ENCODE data around the gene AOAH.

AOAH gene

DNA sequence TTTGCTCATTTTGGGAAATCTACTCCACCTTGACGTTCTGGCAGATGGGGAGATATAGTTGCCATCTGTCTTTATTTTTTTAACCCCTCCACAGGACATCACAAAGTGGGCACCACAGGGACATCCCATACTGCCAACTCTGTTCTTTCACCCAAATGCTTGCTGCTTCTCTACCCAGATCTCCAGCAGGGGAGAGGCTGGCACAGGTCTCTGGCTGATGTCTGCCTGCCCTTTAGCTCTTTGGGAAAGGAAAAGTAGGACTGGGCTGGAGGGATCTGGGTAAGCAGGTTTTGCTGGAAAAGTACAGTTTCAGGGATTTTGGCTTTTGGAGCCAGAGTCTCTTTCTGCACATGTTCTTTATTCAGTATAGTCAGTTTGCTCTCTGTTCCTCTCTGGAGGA is 178.0 kb downstream of the AOAH start:
- DNase-seq (ENCODE audit: low read depth), result no peak

DNA sequence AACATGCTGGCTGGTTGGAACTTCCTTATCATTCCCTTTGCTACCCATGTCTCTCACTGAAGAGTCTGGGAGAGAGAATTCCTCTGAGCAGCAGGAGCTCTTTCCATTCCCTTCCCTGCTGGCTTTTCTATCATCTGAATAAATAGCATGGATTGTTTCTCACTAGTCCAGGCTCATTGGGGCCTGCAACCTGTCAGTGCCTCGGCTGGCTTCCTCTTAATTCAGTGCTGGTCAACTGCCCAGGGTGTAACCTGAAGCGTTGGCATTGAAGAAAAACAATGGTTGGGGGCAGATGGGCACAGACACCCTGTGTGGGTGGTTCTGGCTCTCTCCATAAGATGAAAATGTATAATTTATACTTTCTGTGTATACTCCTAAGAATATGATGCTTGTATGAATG is 179.0 kb downstream of the AOAH start:
- DNase-seq (ENCODE audit: low read depth), result no peak

- DNase-seq (ENCODE audit: low read depth), result no peak
Measured at GRCh38 chr7:36538126-36538525, 186.2 kb downstream of the AOAH start.

GRCh38 chr7:36535866-36536664 is 188.2 kb downstream of the AOAH start:
- DNase-seq (ENCODE audit: low read depth), result no peak

DNA sequence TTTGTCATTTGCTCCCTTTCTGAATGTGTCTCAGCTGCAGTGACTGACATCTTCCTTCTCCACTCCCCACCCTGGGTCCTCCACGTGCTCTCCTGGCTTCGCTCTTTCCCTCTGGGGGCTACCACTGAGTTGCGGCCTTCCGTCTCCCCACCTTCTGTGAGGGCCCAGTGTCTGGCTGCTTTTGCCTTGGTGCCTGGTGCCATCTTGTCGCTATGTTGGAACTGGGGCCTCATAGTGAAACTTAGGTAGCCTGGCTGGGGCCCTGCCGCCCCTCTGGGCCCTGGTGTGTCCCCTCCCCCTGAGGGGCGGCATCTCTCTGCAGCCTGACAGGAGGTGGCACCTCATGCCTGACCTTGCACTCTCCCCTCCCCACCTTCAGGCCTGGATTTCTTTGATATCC is 190.6 kb downstream of the AOAH start:
- no peak for DNase-seq (ENCODE audit: low read depth)

- no peak for DNase-seq (ENCODE audit: low read depth)
Measured at GRCh38 chr7:36532981-36533499, 191.3 kb downstream of the AOAH start.

GRCh38 chr7:36531951-36532350 is 192.3 kb downstream of the AOAH start:
- DNase-seq (ENCODE audit: low read depth), result no peak

- DNase-seq (ENCODE audit: low read depth), result no peak
Measured at GRCh38 chr7:36530456-36530855, 193.8 kb downstream of the AOAH start.

GRCh38 chr7:36527549-36527913 is 196.8 kb downstream of the AOAH start:
- no peak for DNase-seq (ENCODE audit: low read depth)

- no peak for DNase-seq (ENCODE audit: low read depth)
Measured at GRCh38 chr7:36526863-36527548, 197.3 kb downstream of the AOAH start.

DNA sequence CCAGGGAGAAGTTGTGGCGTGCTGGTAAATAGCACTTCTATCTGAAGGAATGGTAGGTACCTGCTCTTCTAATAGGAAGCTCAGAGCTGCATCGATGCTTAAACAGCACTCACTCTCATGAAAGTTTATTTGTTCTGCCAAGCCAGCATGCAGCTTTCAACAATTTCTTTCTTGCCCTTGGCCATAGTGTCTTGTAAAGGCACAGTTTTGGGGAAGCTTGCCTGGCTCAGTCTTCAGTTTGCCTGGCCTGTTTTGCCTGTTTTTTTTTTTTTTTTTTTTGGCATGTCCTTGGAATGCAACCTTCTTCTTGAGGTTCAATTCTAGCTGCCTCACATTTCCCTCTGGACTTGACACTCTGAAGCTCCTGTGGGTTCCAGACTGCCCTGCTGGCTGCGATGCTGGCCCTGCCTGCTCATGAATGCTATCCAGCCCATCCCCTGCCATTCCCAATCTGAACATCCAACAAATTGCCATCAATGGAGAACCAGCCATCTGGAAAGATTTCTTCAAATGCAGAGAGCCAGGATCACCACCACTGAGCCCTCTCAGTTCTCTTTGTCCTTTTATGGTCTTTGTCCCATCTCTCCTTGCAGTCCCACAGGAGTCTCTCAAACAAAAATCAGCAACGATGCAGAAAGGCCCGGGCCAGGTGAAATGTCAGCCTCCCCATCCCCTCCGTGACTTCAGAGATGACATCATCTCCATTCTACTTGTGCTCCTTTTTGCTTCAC is 200.8 kb downstream of the AOAH start:
- no peak for DNase-seq (ENCODE audit: low read depth)

DNA sequence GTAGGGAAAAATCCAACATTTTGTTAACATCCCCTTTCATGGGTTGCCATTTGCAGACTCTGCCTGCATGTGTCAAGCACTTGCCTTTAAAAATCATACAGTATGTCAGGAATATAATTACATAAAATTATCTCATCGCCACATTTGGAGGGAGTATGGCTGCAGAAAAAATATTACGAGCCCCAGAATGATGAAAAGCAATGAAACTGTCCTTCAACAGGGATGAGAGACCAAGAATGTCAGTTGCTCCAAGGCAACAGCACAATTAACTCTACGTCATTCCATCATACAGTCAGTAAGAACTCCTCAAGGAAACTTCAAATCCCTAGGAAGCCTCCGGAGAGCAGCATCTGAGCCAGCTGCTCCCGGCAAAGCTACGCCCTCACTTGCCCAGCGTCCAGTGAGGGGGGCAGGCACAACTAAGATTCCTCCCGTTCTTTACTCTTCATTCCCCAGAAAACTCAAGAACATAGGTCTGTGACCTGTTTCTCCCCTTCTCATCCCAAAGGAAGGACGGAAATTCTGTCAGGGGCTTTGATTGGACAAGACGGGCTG is 201.8 kb downstream of the AOAH start:
- no peak for DNase-seq (ENCODE audit: low read depth)

DNA sequence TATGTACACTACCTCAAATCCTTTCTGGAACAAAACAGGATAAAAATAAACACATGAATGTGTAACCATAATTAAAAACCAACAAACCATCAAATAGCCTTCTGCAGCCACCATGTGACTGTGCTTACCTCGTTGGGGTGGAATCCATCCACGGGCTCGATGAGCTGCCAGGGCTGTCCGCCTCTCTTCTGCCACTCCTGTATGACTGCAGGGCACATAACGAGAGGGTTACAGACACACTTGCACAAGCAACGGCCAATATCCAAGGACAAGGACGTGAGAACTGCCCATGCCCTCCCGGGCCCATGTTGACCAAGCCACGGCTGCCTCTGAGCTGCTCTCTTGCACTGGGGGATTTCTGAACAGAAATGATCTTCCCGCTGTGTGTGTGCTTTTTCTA is 202.4 kb downstream of the AOAH start:
- DNase-seq (ENCODE audit: low read depth), result no peak

- no peak for DNase-seq (ENCODE audit: low read depth)
Measured at GRCh38 chr7:36521133-36521532, 203.2 kb downstream of the AOAH start.

DNA sequence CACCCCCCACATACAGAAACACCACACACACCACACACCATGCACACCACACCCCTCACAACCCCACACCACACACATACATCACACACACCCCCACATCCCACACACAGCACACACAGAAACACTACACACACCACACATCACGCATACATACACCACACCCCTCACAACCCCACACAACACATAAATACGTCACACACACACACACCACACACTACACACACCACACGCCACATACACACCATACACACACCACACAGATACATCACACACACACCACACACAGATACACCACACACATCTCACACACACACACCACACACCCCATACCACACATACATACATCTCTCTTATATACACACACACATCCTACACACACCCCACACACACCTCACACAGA is 208.4 kb downstream of the AOAH start:
- DNase-seq (ENCODE audit: low read depth), result no peak

DNA sequence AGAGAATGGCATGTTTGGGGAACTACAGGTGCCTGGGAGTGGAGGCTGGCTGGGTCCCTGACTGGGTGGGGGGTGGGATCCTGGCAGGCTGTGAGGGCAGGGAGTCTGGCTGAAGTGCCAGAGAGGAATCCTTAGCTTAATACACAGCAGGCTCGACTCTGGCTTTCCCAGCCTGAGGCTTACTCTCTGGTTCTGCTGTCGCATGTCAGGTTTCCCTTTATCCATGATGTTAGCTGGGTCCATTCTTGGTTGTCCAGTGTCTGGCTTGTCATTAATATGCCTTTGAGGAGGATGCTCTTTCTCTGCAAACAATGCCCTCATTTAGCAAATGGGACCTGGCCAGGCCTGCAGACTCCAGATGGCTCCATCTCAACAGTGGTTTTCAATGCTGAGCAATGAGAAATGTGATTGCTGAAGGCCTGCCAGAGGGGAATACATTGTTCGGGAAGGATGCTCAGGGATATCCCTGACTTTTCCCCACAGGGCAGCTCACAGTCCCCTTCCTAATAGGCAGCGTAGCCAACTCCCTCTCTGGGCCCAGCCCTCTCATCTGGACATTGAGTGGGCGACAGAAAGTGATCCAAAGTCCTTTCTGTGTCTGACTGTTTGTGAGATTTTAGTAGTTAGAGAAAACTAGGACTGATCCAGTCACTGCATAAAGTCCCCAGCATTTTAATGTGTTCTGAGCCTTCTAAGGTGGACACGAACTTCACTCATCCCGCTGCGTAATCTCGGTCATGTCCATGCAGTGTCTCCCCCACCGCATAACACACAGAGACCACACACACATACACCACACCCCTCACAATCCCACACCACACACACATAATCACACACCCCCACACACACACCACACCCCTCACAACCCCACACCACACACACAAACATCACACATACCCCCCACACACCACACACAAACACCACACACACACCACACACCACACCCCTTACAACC is 209.7 kb downstream of the AOAH start:
- no peak for DNase-seq (ENCODE audit: low read depth)

GRCh38 chr7:36513393-36513792 is 210.9 kb downstream of the AOAH start:
- no peak for DNase-seq (ENCODE audit: low read depth)

GRCh38 chr7:36512616-36513015 is 211.7 kb downstream of the AOAH start:
- no peak for DNase-seq (ENCODE audit: low read depth)

DNA sequence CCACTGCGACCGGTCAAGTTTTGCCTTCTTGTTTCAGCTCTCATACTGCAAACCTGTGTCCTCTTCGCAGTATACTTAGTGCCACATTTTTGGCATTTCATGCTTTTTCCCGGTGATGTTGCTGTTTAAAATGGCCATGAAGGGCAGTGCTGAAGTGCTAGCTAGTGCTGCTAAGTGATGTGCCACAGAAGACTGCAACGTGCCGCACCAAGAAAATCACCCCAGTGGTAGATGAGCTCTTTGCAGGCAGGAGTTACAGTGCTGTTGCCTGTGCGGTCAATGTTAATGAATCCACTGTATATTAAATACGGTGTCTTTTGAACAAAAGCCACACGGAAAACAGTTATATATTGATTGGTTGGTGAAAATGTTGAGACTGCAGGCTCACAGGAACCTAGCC is 214.3 kb downstream of the AOAH start:
- DNase-seq (ENCODE audit: low read depth), result no peak

GRCh38 chr7:36507475-36508440 is 216.5 kb downstream of the AOAH start:
- DNase-seq (ENCODE audit: low read depth), result no peak

Data from stimulated activated CD8-positive, alpha-beta memory T cell treated with anti-CD3 and anti-CD28 coated beads, Interleukin-7, amount 100 ng/mL, for 24 hours (primary cell).